CD14-positive monocyte (primary cell): Measurements from ENCODE around the gene FBXO41. TPM values are rescaled to one million over a fixed set of nuclear protein-coding genes. Genes with fewer than 3 reads are reported as not detected.

ENCODE experiments used
- DNase-seq, 3 donors: peaks; one replicate each; pipeline ENCODE4 v3.0.0-alpha.2; 2011 to 2022
- H2AFZ ChIP-seq: 2 replicates; pipeline ENCODE4 v1.6.0; 2012; ENCODE audit warnings: mild to moderate bottlenecking, low read depth, low read length, inconsistent platforms; ENCODE audit not compliant: insufficient read depth, poor library complexity, severe bottlenecking
- H3K27ac ChIP-seq, 2 donors: 1 replicate in 1 of 2; 2 replicates in 1 of 2; pipeline ENCODE4 v1.5.1; 2012 to 2013; ENCODE audit warnings: low read length in 2 of 2, control low read depth in 1 of 2, inconsistent platforms in 1 of 2, low read depth in 1 of 2, mild to moderate bottlenecking in 1 of 2
- H3K27me3 ChIP-seq, 2 donors: one replicate each; pipeline versions ENCODE4 v1.6.0 to v1.6.1; 2011 to 2013; ENCODE audit warnings: low read length in 2 of 2; ENCODE audit not compliant: control insufficient read depth in 2 of 2, insufficient read depth in 2 of 2
- H3K36me3 ChIP-seq, 2 donors: replicated peaks in 1 of 2; 1 replicate in 1 of 2; 2 replicates in 1 of 2; pipeline versions ENCODE4 v1.5.1 to v1.6.1; 2012 to 2013; ENCODE audit warnings: low read length in 2 of 2, control low read depth in 1 of 2, inconsistent platforms in 1 of 2, mild to moderate bottlenecking in 1 of 2; ENCODE audit not compliant: insufficient read depth in 2 of 2, control insufficient read depth in 1 of 2
- H3K4me1 ChIP-seq, 2 donors: 1 replicate in 1 of 2; 2 replicates in 1 of 2; pipeline versions ENCODE4 v1.5.1 to v1.6.1; 2012 to 2013; ENCODE audit warnings: low read length in 2 of 2, control low read depth in 1 of 2, inconsistent platforms in 1 of 2, mild to moderate bottlenecking in 1 of 2, moderate library complexity in 1 of 2; ENCODE audit not compliant: insufficient read depth in 2 of 2, control insufficient read depth in 1 of 2
- H3K4me2 ChIP-seq: replicated peaks from 2 replicates; pipeline ENCODE3; 2012; ENCODE audit warnings: low read length, moderate library complexity, mild to moderate bottlenecking; ENCODE audit not compliant: poor library complexity, severe bottlenecking; ENCODE audit errors: extremely low read depth
- H3K4me3 ChIP-seq, 3 experiments: fragments of 200-600 bp in 1 of 3; sonication (generic) in 1 of 3; replicated peaks in 1 of 3; 1 replicate in 2 of 3; 2 replicates in 1 of 3; pipeline ENCODE4 v1.5.1; 2011 to 2013; ENCODE audit warnings: low read length in 3 of 3, mild to moderate bottlenecking in 3 of 3, control low read depth in 2 of 3, low read depth in 2 of 3, inconsistent platforms in 1 of 3, moderate library complexity in 1 of 3
- H3K79me2 ChIP-seq: 2 replicates; pipeline ENCODE4 v1.6.0; 2012; ENCODE audit warnings: mild to moderate bottlenecking, control low read depth, inconsistent platforms, low read length, moderate library complexity; ENCODE audit not compliant: insufficient read depth
- H3K9ac ChIP-seq: 2 replicates; pipeline ENCODE4 v1.6.0; 2017; ENCODE audit warnings: low read length, mild to moderate bottlenecking; ENCODE audit not compliant: insufficient read depth, poor library complexity, severe bottlenecking
- H3K9me3 ChIP-seq, 2 donors: replicated peaks in 1 of 2; 1 replicate in 1 of 2; 2 replicates in 1 of 2; pipeline versions ENCODE4 v1.5.1 to v1.6.1; 2012 to 2013; ENCODE audit warnings: low read length in 2 of 2, control low read depth in 1 of 2; ENCODE audit not compliant: control insufficient read depth in 1 of 2, insufficient read depth in 1 of 2
- H4K20me1 ChIP-seq: 2 replicates; pipeline ENCODE4 v1.6.0; 2012; ENCODE audit warnings: mild to moderate bottlenecking, low read length, control low read depth, moderate library complexity; ENCODE audit not compliant: insufficient read depth
- H3K27ac Mint-ChIP-seq, 7 donors: one replicate each; pipeline ENCODE4 v1.8.0; 2020; ENCODE audit warnings: mild to moderate bottlenecking in 7 of 7, mixed read lengths in 7 of 7, moderate library complexity in 6 of 7, inconsistent platforms in 2 of 7
- H3K27me3 Mint-ChIP-seq, 3 donors: one replicate each; pipeline ENCODE4 v1.8.0; 2021 to 2022; ENCODE audit warnings: low read depth in 3 of 3, mild to moderate bottlenecking in 3 of 3, mixed read lengths in 3 of 3, moderate library complexity in 3 of 3, inconsistent platforms in 1 of 3
- H3K36me3 Mint-ChIP-seq, 2 donors: one replicate each; pipeline ENCODE4 v1.8.0; 2020; ENCODE audit warnings: mixed read lengths in 2 of 2, inconsistent platforms in 1 of 2, mild to moderate bottlenecking in 1 of 2
- H3K4me1 Mint-ChIP-seq: one replicate; pipeline ENCODE4 v1.8.0; 2020; ENCODE audit warnings: mild to moderate bottlenecking, mixed read lengths
- H3K4me3 Mint-ChIP-seq, 2 donors: one replicate each; pipeline ENCODE4 v1.8.0; 2020; ENCODE audit warnings: mild to moderate bottlenecking in 2 of 2, mixed read lengths in 2 of 2, moderate library complexity in 1 of 2
- H3K9me3 Mint-ChIP-seq, 7 donors: one replicate each; pipeline ENCODE4 v1.8.0; 2020 to 2022; ENCODE audit warnings: mixed read lengths in 7 of 7, mild to moderate bottlenecking in 6 of 7, moderate library complexity in 6 of 7, inconsistent platforms in 2 of 7
- CTCF ChIP-seq: fragments of 200-600 bp; IDR thresholded peaks from one replicate; pipeline ENCODE4 v1.8.0; 2022; ENCODE audit warnings: antibody characterized with exemption, mild to moderate bottlenecking
- WGBS: methylation state at CpG from one replicate; pipeline ENCODE4 v1.1.5; 2013; ENCODE audit warnings: missing lambda C conversion rate; ENCODE audit not compliant: insufficient coverage; 5-methylcytosine and 5-hydroxymethylcytosine counted together
- intact Hi-C, 2 donors: fragments of 100-400 bp; cut with micrococcal nuclease; formaldehyde crosslinking; loops; one replicate each; pipeline versions ENCODE4 v1.15.0 to v1.15.1; 2023
- polyA plus RNA-seq, 3 donors: library from polyadenylated mRNA; depleted of rRNA in 1 of 3; unstranded in 2 of 3; stranded (reverse) in 1 of 3; fragments of 300-500 nt in 2 of 3; fragments of >200 nt in 1 of 3; fragmentation: Illumina TruSeq in 2 of 3; gene quantifications; 1 replicate in 2 of 3; 2 replicates in 1 of 3; pipeline ENCODE4 v1.2.3, GENCODE V29; 2012 to 2021

The FBXO41 gene
- polyA plus RNA-seq, 3 donors, result 0.29 to 17.1 (median 0.52) TPM

- WGBS, result 66% methylated on average over 16 of the region's 22 CpGs
- Mint-ChIP-seq H3K27ac (no peak overlapping the region), H3K27me3 (peaks cover 16 to 22% (median 21%) of the 10 kb centered on the region in 3 donors), H3K36me3 (peaks cover 26 to 48% of the 10 kb centered on the region in 2 donors), H3K9me3 (peaks cover 0 to 7% (median 0%) of the 10 kb centered on the region in 7 donors), H3K4me1 (peaks cover 5% of the 10 kb centered on the region), H3K4me3 (peak overlapping the region in 1 of 2 donors; percentile 67)
- Histone ChIP-seq H3K4me3 (no peak overlapping the region), H3K9ac (no peak overlapping the region), H3K4me1 (peaks cover 0 to 5% of the 10 kb centered on the region in 2 donors), H3K9me3 (no peaks in the 10 kb centered on the region), H3K36me3 (peaks cover 7 to 19% of the 10 kb centered on the region in 2 donors), H4K20me1 (peaks cover 31% of the 10 kb centered on the region), H3K79me2 (no peaks in the 10 kb centered on the region), H3K27ac (no peak overlapping the region), H3K27me3 (peaks cover 6 to 16% of the 10 kb centered on the region in 2 donors), H2AFZ (no peak overlapping the region), H3K4me2 (no peak overlapping the region)
- intact Hi-C loops, result no loop called here
- no peak for TF ChIP-seq CTCF
- no peak for DNase-seq
Observed at GRCh38 chr2:73269686-73270465, 14.4 kb downstream of the FBXO41 start.

GRCh38 chr2:73268830-73269685 lies 15.2 kb downstream of the FBXO41 start:
- H3K4me3 Mint-ChIP-seq, result no peak overlapping the region
- H4K20me1 ChIP-seq, result peaks cover 31% of the 10 kb centered on the region
- intact Hi-C loops, result no loop called here
- 42% methylated on average over 108 of the region's 113 CpGs for WGBS
- peaks cover 16 to 22% (median 21%) of the 10 kb centered on the region in 3 donors for H3K27me3 Mint-ChIP-seq
- H3K36me3 ChIP-seq, result peaks cover 10 to 27% of the 10 kb centered on the region in 2 donors
- peaks cover 31 to 49% of the 10 kb centered on the region in 2 donors for H3K36me3 Mint-ChIP-seq
- H3K4me3 ChIP-seq, result no peak overlapping the region
- H3K9me3 Mint-ChIP-seq, result peaks cover 0 to 7% (median 0%) of the 10 kb centered on the region in 7 donors
- peaks cover 5% of the 10 kb centered on the region for H3K4me1 Mint-ChIP-seq
- H3K4me1 ChIP-seq, result peaks cover 0 to 5% of the 10 kb centered on the region in 2 donors
- no peak for TF ChIP-seq CTCF
- peaks cover 6 to 16% of the 10 kb centered on the region in 2 donors for H3K27me3 ChIP-seq
- H3K9me3 ChIP-seq, result no peaks in the 10 kb centered on the region
- H2AFZ ChIP-seq, result no peak overlapping the region
- H3K79me2 ChIP-seq, result no peaks in the 10 kb centered on the region
- H3K9ac ChIP-seq, result no peak overlapping the region
- H3K4me2 ChIP-seq, result no peak overlapping the region
- no peak for DNase-seq
- no peak overlapping the region for H3K27ac Mint-ChIP-seq
- H3K27ac ChIP-seq, result no peak overlapping the region
